ENCODE results near the gene RPS10.

DNA sequence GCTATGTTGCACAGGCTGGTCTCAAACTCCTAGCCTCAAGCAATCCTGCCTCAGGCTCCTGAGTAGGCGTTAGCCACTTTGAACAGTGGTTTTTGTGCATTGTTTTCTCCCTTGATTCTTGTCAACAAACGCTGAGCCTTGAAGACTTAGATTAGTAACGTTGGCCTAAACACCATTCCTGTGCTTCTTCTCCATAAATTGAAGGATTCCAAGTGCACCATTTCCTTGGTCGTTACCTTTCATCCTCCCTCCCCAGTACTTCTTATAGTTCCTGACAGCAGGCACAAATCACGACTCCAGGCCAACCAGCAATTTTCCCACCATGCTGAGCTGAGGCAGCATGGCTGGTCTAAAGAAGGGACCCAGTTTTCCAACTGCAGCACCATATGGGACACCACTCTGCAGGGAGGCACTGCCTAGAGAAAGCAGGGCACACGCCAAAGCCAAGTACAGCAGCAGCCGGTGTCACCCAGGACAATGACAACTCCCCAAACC lies 8.9 kb downstream of the RPS10 start:
- TF ChIP-seq POLR2A (IDR thresholded peaks at IDR 0.05): no peak
- TF ChIP-seq, protein P1, sequence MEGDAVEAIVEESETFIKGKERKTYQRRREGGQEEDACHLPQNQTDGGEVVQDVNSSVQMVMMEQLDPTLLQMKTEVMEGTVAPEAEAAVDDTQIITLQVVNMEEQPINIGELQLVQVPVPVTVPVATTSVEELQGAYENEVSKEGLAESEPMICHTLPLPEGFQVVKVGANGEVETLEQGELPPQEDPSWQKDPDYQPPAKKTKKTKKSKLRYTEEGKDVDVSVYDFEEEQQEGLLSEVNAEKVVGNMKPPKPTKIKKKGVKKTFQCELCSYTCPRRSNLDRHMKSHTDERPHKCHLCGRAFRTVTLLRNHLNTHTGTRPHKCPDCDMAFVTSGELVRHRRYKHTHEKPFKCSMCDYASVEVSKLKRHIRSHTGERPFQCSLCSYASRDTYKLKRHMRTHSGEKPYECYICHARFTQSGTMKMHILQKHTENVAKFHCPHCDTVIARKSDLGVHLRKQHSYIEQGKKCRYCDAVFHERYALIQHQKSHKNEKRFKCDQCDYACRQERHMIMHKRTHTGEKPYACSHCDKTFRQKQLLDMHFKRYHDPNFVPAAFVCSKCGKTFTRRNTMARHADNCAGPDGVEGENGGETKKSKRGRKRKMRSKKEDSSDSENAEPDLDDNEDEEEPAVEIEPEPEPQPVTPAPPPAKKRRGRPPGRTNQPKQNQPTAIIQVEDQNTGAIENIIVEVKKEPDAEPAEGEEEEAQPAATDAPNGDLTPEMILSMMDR (IDR thresholded peaks at IDR 0.05): no peak

Measured in body of pancreas (tissue), 4 donors.